Liver (tissue), 3 donors: ENCODE data around the gene ZNF563.

ENCODE experiments used
- EGR1 ChIP-seq, 2 donors: IDR thresholded peaks; 2 replicates each; pipeline ENCODE4 v1.6.1; 2016 to 2018; ENCODE audit warnings: antibody characterized with exemption in 2 of 2, low read depth in 2 of 2
- GABPA ChIP-seq, 2 donors: IDR thresholded peaks in 1 of 2; conservative IDR thresholded peaks in 1 of 2; 2 replicates each; pipeline ENCODE4 v1.6.1; 2016; ENCODE audit warnings: antibody characterized with exemption in 2 of 2, mild to moderate bottlenecking in 1 of 2, moderate library complexity in 1 of 2
- HNF4G ChIP-seq: IDR thresholded peaks from 2 replicates; pipeline ENCODE4 v1.6.1; 2016; ENCODE audit warnings: antibody characterized with exemption
- JUND ChIP-seq, 2 donors: IDR thresholded peaks; 2 replicates each; pipeline ENCODE4 v1.6.1; 2016; ENCODE audit warnings: antibody characterized with exemption in 2 of 2
- RAD21 ChIP-seq, 2 donors: IDR thresholded peaks; 2 replicates each; pipeline ENCODE4 v1.6.1; 2016; ENCODE audit warnings: antibody characterized with exemption in 2 of 2, mild to moderate bottlenecking in 2 of 2
- RXRA ChIP-seq, 2 donors: IDR thresholded peaks; 2 replicates each; pipeline ENCODE4 v1.6.1; 2017 to 2018; ENCODE audit warnings: antibody characterized with exemption in 2 of 2, mild to moderate bottlenecking in 1 of 2
- SP1 ChIP-seq: IDR thresholded peaks from 2 replicates; pipeline ENCODE4 v1.6.1; 2018; ENCODE audit warnings: antibody characterized with exemption, mild to moderate bottlenecking
- YY1 ChIP-seq: IDR thresholded peaks from 2 replicates; pipeline ENCODE4 v1.6.1; 2016; ENCODE audit warnings: antibody characterized with exemption, mild to moderate bottlenecking
- TF ChIP-seq, protein P1 (sequence below): fragments of 150-350 bp; IDR thresholded peaks from 2 replicates; pipeline ENCODE4 v1.5.1; 2017; ENCODE audit warnings: improper control_type of control experiment, low read depth, low read length; ENCODE audit not compliant: missing input control
- TF ChIP-seq, protein P2 (sequence below): IDR thresholded peaks from 2 replicates; pipeline ENCODE4 v1.6.1; 2016; ENCODE audit warnings: antibody characterized with exemption, mild to moderate bottlenecking
- donor health status: healthy.
- donor health status: healthy.

DNA sequence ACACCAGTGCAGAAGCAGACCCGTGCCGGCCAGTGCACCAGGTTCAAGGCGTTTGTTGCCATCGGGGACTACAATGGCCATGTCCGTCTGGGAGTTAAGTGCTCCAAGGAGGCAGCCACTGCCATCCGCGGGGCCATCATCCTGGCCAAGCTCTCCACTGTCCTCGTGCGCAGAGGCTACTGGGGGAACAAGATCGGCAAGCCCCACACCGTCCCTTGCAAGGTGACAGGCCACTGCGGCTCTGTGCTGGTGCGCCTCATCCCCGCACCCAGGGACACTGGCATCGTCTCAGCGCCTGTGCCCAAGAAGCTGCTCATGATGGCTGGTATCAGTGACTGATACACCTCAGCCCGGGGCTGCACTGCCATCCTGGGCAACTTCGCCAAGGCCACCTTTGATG lies 48.8 kb downstream of the ZNF563 start:
- no peak for TF ChIP-seq JUND (IDR thresholded peaks at IDR 0.05)
- TF ChIP-seq, protein P1, sequence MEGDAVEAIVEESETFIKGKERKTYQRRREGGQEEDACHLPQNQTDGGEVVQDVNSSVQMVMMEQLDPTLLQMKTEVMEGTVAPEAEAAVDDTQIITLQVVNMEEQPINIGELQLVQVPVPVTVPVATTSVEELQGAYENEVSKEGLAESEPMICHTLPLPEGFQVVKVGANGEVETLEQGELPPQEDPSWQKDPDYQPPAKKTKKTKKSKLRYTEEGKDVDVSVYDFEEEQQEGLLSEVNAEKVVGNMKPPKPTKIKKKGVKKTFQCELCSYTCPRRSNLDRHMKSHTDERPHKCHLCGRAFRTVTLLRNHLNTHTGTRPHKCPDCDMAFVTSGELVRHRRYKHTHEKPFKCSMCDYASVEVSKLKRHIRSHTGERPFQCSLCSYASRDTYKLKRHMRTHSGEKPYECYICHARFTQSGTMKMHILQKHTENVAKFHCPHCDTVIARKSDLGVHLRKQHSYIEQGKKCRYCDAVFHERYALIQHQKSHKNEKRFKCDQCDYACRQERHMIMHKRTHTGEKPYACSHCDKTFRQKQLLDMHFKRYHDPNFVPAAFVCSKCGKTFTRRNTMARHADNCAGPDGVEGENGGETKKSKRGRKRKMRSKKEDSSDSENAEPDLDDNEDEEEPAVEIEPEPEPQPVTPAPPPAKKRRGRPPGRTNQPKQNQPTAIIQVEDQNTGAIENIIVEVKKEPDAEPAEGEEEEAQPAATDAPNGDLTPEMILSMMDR, result no peak
- TF ChIP-seq RAD21 (IDR thresholded peaks at IDR 0.05), result no peak
- no peak for TF ChIP-seq GABPA (IDR thresholded peaks at IDR 0.05 in 1 of 2, conservative IDR thresholded peaks at IDR 0.05 in 1 of 2)
- TF ChIP-seq HNF4G, result no peak
- TF ChIP-seq, protein P2, sequence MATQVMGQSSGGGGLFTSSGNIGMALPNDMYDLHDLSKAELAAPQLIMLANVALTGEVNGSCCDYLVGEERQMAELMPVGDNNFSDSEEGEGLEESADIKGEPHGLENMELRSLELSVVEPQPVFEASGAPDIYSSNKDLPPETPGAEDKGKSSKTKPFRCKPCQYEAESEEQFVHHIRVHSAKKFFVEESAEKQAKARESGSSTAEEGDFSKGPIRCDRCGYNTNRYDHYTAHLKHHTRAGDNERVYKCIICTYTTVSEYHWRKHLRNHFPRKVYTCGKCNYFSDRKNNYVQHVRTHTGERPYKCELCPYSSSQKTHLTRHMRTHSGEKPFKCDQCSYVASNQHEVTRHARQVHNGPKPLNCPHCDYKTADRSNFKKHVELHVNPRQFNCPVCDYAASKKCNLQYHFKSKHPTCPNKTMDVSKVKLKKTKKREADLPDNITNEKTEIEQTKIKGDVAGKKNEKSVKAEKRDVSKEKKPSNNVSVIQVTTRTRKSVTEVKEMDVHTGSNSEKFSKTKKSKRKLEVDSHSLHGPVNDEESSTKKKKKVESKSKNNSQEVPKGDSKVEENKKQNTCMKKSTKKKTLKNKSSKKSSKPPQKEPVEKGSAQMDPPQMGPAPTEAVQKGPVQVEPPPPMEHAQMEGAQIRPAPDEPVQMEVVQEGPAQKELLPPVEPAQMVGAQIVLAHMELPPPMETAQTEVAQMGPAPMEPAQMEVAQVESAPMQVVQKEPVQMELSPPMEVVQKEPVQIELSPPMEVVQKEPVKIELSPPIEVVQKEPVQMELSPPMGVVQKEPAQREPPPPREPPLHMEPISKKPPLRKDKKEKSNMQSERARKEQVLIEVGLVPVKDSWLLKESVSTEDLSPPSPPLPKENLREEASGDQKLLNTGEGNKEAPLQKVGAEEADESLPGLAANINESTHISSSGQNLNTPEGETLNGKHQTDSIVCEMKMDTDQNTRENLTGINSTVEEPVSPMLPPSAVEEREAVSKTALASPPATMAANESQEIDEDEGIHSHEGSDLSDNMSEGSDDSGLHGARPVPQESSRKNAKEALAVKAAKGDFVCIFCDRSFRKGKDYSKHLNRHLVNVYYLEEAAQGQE, result no peak
- TF ChIP-seq SP1, result no peak
- TF ChIP-seq YY1, result no peak
- no peak for TF ChIP-seq RXRA (IDR thresholded peaks at IDR 0.05)
- no peak for TF ChIP-seq EGR1 (IDR thresholded peaks at IDR 0.05; ENCODE audit: low read depth in 2 of 2)
